ENCODE data around the gene SLC43A1.

SLC43A1 gene

DNA sequence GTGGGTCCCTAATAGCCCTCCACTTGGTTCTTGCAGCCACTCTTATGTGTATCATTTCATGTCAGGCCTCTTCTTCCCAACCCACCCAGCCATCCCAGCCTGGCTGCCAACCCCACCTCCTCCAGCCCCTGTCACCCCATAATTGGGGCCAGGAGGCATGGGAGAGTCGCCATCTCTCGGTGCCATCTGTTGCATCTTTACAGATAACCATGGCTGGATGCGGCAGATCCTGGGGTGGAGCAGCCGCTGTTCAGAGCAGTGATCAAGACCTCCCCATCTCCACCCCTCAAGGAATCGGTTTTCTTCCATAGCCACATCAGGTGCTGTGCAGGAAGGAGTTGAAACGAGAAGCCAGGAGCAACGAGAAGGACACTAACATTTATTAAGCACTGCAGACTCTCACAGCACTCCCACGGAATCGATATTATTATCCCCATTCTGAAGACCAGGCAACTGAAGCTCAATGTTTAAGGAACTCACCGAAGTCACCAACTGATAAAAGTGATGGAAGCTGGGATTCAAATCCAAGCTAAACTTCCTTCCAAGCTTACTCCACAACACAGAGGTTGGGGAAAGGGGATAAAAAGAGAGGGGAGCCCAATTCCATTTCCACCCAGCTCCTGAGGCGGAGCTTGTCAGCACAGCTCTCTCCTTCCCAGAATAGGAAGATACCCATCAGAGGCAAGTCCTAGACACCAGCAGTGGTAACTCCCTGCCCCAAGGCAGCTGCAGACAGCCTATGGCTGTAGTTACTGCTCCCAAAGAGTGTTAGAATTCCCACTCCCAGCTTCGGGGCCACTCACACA is 2.7 kb downstream of the SLC43A1 start:
- H3K27me3 ChIP-seq (ENCODE audit: control insufficient read depth in 2 of 2, insufficient read depth in 2 of 2, low read length in 2 of 2), result no peaks in the 10 kb centered on the region
- no peak overlapping the region for H3K9ac ChIP-seq (ENCODE audit: low read depth in 1 of 2, low read length in 2 of 2)
- H3K4me1 ChIP-seq (ENCODE audit: control insufficient read depth in 2 of 2, insufficient read depth in 2 of 2, low read length in 2 of 2), result peaks cover 6% of the 10 kb centered on the region in 2 donors
- no peaks in the 10 kb centered on the region for H3K36me3 ChIP-seq (ENCODE audit: control insufficient read depth in 2 of 2, insufficient read depth in 2 of 2, low read length in 2 of 2)
- no peak overlapping the region for H3K27ac ChIP-seq (ENCODE audit: low read depth in 2 of 2, low read length in 2 of 2)
- H3K4me3 ChIP-seq (ENCODE audit: low read length in 2 of 2), result no peak overlapping the region
- H3K9me3 ChIP-seq (ENCODE audit: control insufficient read depth in 2 of 2, low read length in 2 of 2), result no peaks in the 10 kb centered on the region

DNA sequence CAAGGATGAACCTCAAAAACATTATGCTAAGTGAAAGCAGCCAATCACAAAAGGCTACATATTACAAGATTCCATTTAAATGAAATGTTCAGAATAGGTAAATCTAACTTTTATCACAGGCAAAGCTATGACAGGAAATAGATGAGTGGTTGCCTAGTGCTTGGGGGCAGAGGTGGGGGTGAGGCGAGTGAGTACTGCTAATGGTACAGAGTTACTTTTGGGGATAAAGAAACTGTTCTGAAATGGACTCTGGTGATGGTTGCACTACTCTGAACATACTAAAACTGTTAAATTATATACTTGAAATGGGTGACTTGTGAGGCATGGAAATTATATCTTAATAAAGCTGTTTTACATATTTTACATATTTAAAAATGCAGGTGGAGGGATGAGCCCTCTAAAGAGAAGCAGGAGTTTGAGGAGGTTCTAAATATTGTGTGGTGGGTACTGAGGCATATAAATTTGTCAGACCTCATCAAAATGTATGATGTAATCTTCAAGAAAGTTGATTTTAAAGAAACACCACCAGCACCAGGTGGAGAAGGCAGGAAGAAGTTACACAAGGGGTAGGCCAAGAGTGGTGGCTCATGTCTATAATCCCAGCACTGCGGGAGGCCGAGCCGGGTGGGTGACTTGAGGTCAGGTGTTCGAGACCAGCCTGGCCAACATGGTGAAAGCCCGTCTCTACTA is 3.6 kb downstream of the SLC43A1 start:
- H3K27ac ChIP-seq (ENCODE audit: low read depth in 2 of 2, low read length in 2 of 2), result no peak overlapping the region
- H3K9me3 ChIP-seq (ENCODE audit: control insufficient read depth in 2 of 2, low read length in 2 of 2), result no peaks in the 10 kb centered on the region
- H3K27me3 ChIP-seq (ENCODE audit: control insufficient read depth in 2 of 2, insufficient read depth in 2 of 2, low read length in 2 of 2), result no peaks in the 10 kb centered on the region
- H3K4me3 ChIP-seq (ENCODE audit: low read length in 2 of 2), result no peak overlapping the region
- H3K36me3 ChIP-seq (ENCODE audit: control insufficient read depth in 2 of 2, insufficient read depth in 2 of 2, low read length in 2 of 2), result no peaks in the 10 kb centered on the region
- H3K4me1 ChIP-seq (ENCODE audit: control insufficient read depth in 2 of 2, insufficient read depth in 2 of 2, low read length in 2 of 2), result peaks cover 6% of the 10 kb centered on the region in 2 donors
- no peak overlapping the region for H3K9ac ChIP-seq (ENCODE audit: low read depth in 1 of 2, low read length in 2 of 2)

GRCh38 chr11:57508341-57509170 is 6.9 kb downstream of the SLC43A1 start:
- H3K4me3 ChIP-seq (ENCODE audit: low read length in 2 of 2), result no peak overlapping the region
- H3K4me1 ChIP-seq (ENCODE audit: control insufficient read depth in 2 of 2, insufficient read depth in 2 of 2, low read length in 2 of 2), result no peaks in the 10 kb centered on the region
- H3K9ac ChIP-seq (ENCODE audit: low read depth in 1 of 2, low read length in 2 of 2), result no peak overlapping the region
- H3K36me3 ChIP-seq (ENCODE audit: control insufficient read depth in 2 of 2, insufficient read depth in 2 of 2, low read length in 2 of 2), result no peaks in the 10 kb centered on the region
- H3K27me3 ChIP-seq (ENCODE audit: control insufficient read depth in 2 of 2, insufficient read depth in 2 of 2, low read length in 2 of 2), result no peaks in the 10 kb centered on the region
- no peaks in the 10 kb centered on the region for H3K9me3 ChIP-seq (ENCODE audit: control insufficient read depth in 2 of 2, low read length in 2 of 2)
- no peak overlapping the region for H3K27ac ChIP-seq (ENCODE audit: low read depth in 2 of 2, low read length in 2 of 2)

GRCh38 chr11:57506522-57506921 is 9.0 kb downstream of the SLC43A1 start:
- H3K9ac ChIP-seq (ENCODE audit: low read depth in 1 of 2, low read length in 2 of 2), result no peak overlapping the region
- no peaks in the 10 kb centered on the region for H3K4me1 ChIP-seq (ENCODE audit: control insufficient read depth in 2 of 2, insufficient read depth in 2 of 2, low read length in 2 of 2)
- no peak overlapping the region for H3K27ac ChIP-seq (ENCODE audit: low read depth in 2 of 2, low read length in 2 of 2)
- H3K36me3 ChIP-seq (ENCODE audit: control insufficient read depth in 2 of 2, insufficient read depth in 2 of 2, low read length in 2 of 2), result peaks cover 0 to 2% of the 10 kb centered on the region in 2 donors
- H3K27me3 ChIP-seq (ENCODE audit: control insufficient read depth in 2 of 2, insufficient read depth in 2 of 2, low read length in 2 of 2), result no peaks in the 10 kb centered on the region
- H3K9me3 ChIP-seq (ENCODE audit: control insufficient read depth in 2 of 2, low read length in 2 of 2), result no peaks in the 10 kb centered on the region
- H3K4me3 ChIP-seq (ENCODE audit: low read length in 2 of 2), result no peak overlapping the region

DNA sequence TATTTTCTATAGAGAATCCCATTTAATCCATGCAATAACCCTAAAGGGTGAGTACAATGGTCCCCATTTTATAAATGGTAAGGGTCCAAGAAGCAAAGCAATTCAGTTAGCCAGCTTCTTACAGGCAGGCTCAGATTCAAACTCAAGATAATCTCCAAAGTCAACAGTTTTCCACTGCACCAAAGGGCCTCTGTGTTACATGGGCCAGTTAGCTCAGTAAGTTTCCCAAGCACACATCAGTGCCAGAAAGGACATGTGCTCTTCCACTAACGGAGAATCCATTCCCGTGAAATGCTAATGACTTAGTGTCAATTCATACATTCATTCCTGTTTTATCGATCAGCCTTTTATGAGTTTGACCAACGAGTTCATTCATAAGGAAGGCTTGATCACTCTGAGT is 11.0 kb downstream of the SLC43A1 start:
- Histone ChIP-seq H3K36me3 (ENCODE audit: control insufficient read depth in 2 of 2, insufficient read depth in 2 of 2, low read length in 2 of 2) (peaks cover 0 to 2% of the 10 kb centered on the region in 2 donors), H3K9ac (ENCODE audit: low read depth in 1 of 2, low read length in 2 of 2) (no peak overlapping the region), H3K27ac (ENCODE audit: low read depth in 2 of 2, low read length in 2 of 2) (no peak overlapping the region), H3K9me3 (ENCODE audit: control insufficient read depth in 2 of 2, low read length in 2 of 2) (no peaks in the 10 kb centered on the region), H3K4me3 (ENCODE audit: low read length in 2 of 2) (no peak overlapping the region), H3K27me3 (ENCODE audit: control insufficient read depth in 2 of 2, insufficient read depth in 2 of 2, low read length in 2 of 2) (no peaks in the 10 kb centered on the region), H3K4me1 (ENCODE audit: control insufficient read depth in 2 of 2, insufficient read depth in 2 of 2, low read length in 2 of 2) (peaks cover 0 to 6% of the 10 kb centered on the region in 2 donors)

DNA sequence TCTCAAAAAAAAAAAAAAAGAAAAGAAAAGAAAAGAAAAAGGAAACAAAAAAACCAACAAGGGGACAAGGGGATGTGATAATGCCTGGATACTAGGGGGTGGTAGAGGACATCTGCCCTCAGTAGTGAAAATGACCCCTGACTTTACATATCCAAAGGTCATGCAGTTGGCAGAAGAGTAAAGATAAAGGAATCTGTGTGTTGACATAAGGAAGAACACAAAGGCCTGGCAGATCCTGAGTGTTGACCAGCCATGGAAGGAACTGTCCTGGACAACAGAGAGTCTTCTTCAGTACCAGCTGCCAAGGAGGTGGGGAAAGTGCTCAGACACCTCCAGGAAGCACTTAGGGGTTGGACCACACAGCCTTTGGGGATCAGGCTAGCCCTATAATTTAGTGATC is 12.6 kb downstream of the SLC43A1 start:
- H3K9ac ChIP-seq (ENCODE audit: low read depth in 1 of 2, low read length in 2 of 2), result no peak overlapping the region

GRCh38 chr11:57502376-57502775 is 13.1 kb downstream of the SLC43A1 start:
- Histone ChIP-seq H3K4me1 (ENCODE audit: control insufficient read depth in 2 of 2, insufficient read depth in 2 of 2, low read length in 2 of 2) (peaks cover 0 to 10% of the 10 kb centered on the region in 2 donors), H3K36me3 (ENCODE audit: control insufficient read depth in 2 of 2, insufficient read depth in 2 of 2, low read length in 2 of 2) (peaks cover 3 to 4% of the 10 kb centered on the region in 2 donors), H3K4me3 (ENCODE audit: low read length in 2 of 2) (no peak overlapping the region), H3K27ac (ENCODE audit: low read depth in 2 of 2, low read length in 2 of 2) (no peak overlapping the region), H3K9ac (ENCODE audit: low read depth in 1 of 2, low read length in 2 of 2) (no peak overlapping the region), H3K27me3 (ENCODE audit: control insufficient read depth in 2 of 2, insufficient read depth in 2 of 2, low read length in 2 of 2) (no peaks in the 10 kb centered on the region), H3K9me3 (ENCODE audit: control insufficient read depth in 2 of 2, low read length in 2 of 2) (no peaks in the 10 kb centered on the region)

More for the DNA sequence above, 12.6 kb downstream of the SLC43A1 start:
- Histone ChIP-seq H3K36me3 (ENCODE audit: control insufficient read depth in 2 of 2, insufficient read depth in 2 of 2, low read length in 2 of 2) (peaks cover 0 to 2% of the 10 kb centered on the region in 2 donors), H3K27ac (ENCODE audit: low read depth in 2 of 2, low read length in 2 of 2) (no peak overlapping the region), H3K4me3 (ENCODE audit: low read length in 2 of 2) (no peak overlapping the region), H3K4me1 (ENCODE audit: control insufficient read depth in 2 of 2, insufficient read depth in 2 of 2, low read length in 2 of 2) (peaks cover 0 to 10% of the 10 kb centered on the region in 2 donors), H3K27me3 (ENCODE audit: control insufficient read depth in 2 of 2, insufficient read depth in 2 of 2, low read length in 2 of 2) (no peaks in the 10 kb centered on the region), H3K9me3 (ENCODE audit: control insufficient read depth in 2 of 2, low read length in 2 of 2) (no peaks in the 10 kb centered on the region)

GRCh38 chr11:57501953-57502352 is 13.5 kb downstream of the SLC43A1 start:
- Histone ChIP-seq H3K27me3 (ENCODE audit: control insufficient read depth in 2 of 2, insufficient read depth in 2 of 2, low read length in 2 of 2) (no peaks in the 10 kb centered on the region), H3K9me3 (ENCODE audit: control insufficient read depth in 2 of 2, low read length in 2 of 2) (no peaks in the 10 kb centered on the region), H3K27ac (ENCODE audit: low read depth in 2 of 2, low read length in 2 of 2) (no peak overlapping the region), H3K4me3 (ENCODE audit: low read length in 2 of 2) (no peak overlapping the region), H3K4me1 (ENCODE audit: control insufficient read depth in 2 of 2, insufficient read depth in 2 of 2, low read length in 2 of 2) (peaks cover 0 to 10% of the 10 kb centered on the region in 2 donors), H3K36me3 (ENCODE audit: control insufficient read depth in 2 of 2, insufficient read depth in 2 of 2, low read length in 2 of 2) (peaks cover 3 to 4% of the 10 kb centered on the region in 2 donors), H3K9ac (ENCODE audit: low read depth in 1 of 2, low read length in 2 of 2) (no peak overlapping the region)

GRCh38 chr11:57500926-57501325 is 14.6 kb downstream of the SLC43A1 start:
- no peaks in the 10 kb centered on the region for H3K27me3 ChIP-seq (ENCODE audit: control insufficient read depth in 2 of 2, insufficient read depth in 2 of 2, low read length in 2 of 2)
- no peak overlapping the region for H3K4me3 ChIP-seq (ENCODE audit: low read length in 2 of 2)
- no peaks in the 10 kb centered on the region for H3K9me3 ChIP-seq (ENCODE audit: control insufficient read depth in 2 of 2, low read length in 2 of 2)
- no peak overlapping the region for H3K27ac ChIP-seq (ENCODE audit: low read depth in 2 of 2, low read length in 2 of 2)
- peaks cover 0 to 10% of the 10 kb centered on the region in 2 donors for H3K4me1 ChIP-seq (ENCODE audit: control insufficient read depth in 2 of 2, insufficient read depth in 2 of 2, low read length in 2 of 2)
- H3K9ac ChIP-seq (ENCODE audit: low read depth in 1 of 2, low read length in 2 of 2), result no peak overlapping the region
- H3K36me3 ChIP-seq (ENCODE audit: control insufficient read depth in 2 of 2, insufficient read depth in 2 of 2, low read length in 2 of 2), result peaks cover 3 to 4% of the 10 kb centered on the region in 2 donors

GRCh38 chr11:57500515-57500914 is 15.0 kb downstream of the SLC43A1 start:
- Histone ChIP-seq H3K9ac (ENCODE audit: low read depth in 1 of 2, low read length in 2 of 2) (no peak overlapping the region), H3K36me3 (ENCODE audit: control insufficient read depth in 2 of 2, insufficient read depth in 2 of 2, low read length in 2 of 2) (peaks cover 3 to 4% of the 10 kb centered on the region in 2 donors), H3K4me3 (ENCODE audit: low read length in 2 of 2) (no peak overlapping the region), H3K4me1 (ENCODE audit: control insufficient read depth in 2 of 2, insufficient read depth in 2 of 2, low read length in 2 of 2) (peaks cover 0 to 10% of the 10 kb centered on the region in 2 donors), H3K27ac (ENCODE audit: low read depth in 2 of 2, low read length in 2 of 2) (no peak overlapping the region), H3K27me3 (ENCODE audit: control insufficient read depth in 2 of 2, insufficient read depth in 2 of 2, low read length in 2 of 2) (no peaks in the 10 kb centered on the region), H3K9me3 (ENCODE audit: control insufficient read depth in 2 of 2, low read length in 2 of 2) (no peaks in the 10 kb centered on the region)

Data from mucosa of rectum (tissue), 2 donors.